Body of pancreas (tissue), 4 donors: ENCODE measurements around the gene NUP205.

ENCODE experiments used
- POLR2A ChIP-seq, 3 donors: fragments of 450-650 bp; IDR thresholded peaks; one replicate each; pipeline ENCODE4 v1.6.1; 2016; ENCODE audit warnings: antibody characterized with exemption in 3 of 3, mild to moderate bottlenecking in 2 of 3
- TF ChIP-seq, protein P1 (sequence below), 7 experiments: fragments of 450-650 bp in 4 of 7; fragments of 200-600 bp in 3 of 7; sonication (generic) in 3 of 7; IDR thresholded peaks; one replicate each; pipeline ENCODE4 v1.5.1; 2016 to 2019; ENCODE audit warnings: antibody characterized with exemption in 7 of 7

- TF ChIP-seq, protein P1, sequence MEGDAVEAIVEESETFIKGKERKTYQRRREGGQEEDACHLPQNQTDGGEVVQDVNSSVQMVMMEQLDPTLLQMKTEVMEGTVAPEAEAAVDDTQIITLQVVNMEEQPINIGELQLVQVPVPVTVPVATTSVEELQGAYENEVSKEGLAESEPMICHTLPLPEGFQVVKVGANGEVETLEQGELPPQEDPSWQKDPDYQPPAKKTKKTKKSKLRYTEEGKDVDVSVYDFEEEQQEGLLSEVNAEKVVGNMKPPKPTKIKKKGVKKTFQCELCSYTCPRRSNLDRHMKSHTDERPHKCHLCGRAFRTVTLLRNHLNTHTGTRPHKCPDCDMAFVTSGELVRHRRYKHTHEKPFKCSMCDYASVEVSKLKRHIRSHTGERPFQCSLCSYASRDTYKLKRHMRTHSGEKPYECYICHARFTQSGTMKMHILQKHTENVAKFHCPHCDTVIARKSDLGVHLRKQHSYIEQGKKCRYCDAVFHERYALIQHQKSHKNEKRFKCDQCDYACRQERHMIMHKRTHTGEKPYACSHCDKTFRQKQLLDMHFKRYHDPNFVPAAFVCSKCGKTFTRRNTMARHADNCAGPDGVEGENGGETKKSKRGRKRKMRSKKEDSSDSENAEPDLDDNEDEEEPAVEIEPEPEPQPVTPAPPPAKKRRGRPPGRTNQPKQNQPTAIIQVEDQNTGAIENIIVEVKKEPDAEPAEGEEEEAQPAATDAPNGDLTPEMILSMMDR (IDR thresholded peaks at IDR 0.05): no peak
- TF ChIP-seq POLR2A (IDR thresholded peaks at IDR 0.05): no peak
Observed at GRCh38 chr7:135558881-135559280, 1.2 kb downstream of the NUP205 start.
